ENCODE data around the gene PRKG1. TPM values are rescaled to one million over a fixed set of nuclear protein-coding genes. Genes with fewer than 3 reads are reported as not detected.
A peak's percentile ranks its signal among the peaks of the same experiment; 100 is the strongest.

The PRKG1 gene
- total and polyA plus RNA-seq, 8 donors, result 1.2 to 9.6 (median 2.9) TPM

DNA sequence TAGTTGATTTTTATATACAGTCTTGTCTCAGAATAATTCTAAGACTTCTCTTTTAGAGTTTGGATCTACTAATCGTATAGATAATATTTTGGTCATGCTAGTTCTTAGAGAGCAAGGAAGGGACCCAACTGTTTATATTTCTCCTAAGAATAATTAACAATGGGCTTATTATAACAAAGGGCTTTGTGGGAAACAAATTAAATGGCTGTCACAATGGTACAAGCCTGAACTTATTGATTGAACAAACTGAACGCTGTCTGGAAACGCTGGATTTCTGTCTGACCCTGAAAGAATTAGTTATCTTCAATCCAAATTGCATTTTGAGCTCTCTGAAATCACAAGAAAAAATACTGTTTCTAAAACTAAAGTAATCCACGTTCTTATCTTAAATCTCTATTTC is 568.3 kb downstream of the PRKG1 start:
- Histone ChIP-seq H3K27ac (no peak overlapping the region), H3K27me3 (no peaks in the 10 kb centered on the region), H3K9me3 (no peaks in the 10 kb centered on the region), H3K36me3 (no peaks in the 10 kb centered on the region), H3K4me1 (peaks cover 0 to 4% (median 4%) of the 10 kb centered on the region in 3 donors), H3K4me3 (no peak overlapping the region)
- DNase-seq, result no peak
- 23 to 24% methylated on average over 4 of the region's 4 CpGs for WGBS, 2 donors
- no peak for FAIRE-seq
- TF ChIP-seq, protein P1, sequence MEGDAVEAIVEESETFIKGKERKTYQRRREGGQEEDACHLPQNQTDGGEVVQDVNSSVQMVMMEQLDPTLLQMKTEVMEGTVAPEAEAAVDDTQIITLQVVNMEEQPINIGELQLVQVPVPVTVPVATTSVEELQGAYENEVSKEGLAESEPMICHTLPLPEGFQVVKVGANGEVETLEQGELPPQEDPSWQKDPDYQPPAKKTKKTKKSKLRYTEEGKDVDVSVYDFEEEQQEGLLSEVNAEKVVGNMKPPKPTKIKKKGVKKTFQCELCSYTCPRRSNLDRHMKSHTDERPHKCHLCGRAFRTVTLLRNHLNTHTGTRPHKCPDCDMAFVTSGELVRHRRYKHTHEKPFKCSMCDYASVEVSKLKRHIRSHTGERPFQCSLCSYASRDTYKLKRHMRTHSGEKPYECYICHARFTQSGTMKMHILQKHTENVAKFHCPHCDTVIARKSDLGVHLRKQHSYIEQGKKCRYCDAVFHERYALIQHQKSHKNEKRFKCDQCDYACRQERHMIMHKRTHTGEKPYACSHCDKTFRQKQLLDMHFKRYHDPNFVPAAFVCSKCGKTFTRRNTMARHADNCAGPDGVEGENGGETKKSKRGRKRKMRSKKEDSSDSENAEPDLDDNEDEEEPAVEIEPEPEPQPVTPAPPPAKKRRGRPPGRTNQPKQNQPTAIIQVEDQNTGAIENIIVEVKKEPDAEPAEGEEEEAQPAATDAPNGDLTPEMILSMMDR (IDR thresholded peaks at IDR 0.05), result no peak
- intact Hi-C loops (cut with DNase I), result no loop called here
- no peak for ATAC-seq

DNA sequence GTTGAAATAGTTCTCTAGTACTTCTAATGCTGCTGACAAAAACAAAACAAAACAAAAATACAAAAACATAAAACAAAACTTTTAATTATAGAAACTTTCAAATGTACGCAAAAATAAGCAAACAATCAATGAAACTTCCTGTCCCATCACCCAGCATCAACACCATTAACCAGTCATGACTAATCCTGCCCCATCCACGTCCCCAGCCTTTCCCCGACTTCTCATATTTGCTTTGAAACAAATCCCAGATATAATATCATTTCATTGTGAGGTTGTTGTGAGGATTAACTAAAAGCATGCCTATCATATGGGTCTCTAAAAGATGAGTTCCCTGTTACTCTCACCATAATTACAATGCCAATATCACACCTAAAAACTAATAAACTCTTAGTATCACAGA is 569.4 kb downstream of the PRKG1 start:
- H3K9me3 ChIP-seq, result no peaks in the 10 kb centered on the region
- intact Hi-C loops (cut with DNase I), result no loop called here
- WGBS, 2 donors, result 54 to 67% methylated on average over 3 of the region's 3 CpGs
- H3K36me3 ChIP-seq, result no peaks in the 10 kb centered on the region
- no peak overlapping the region for H3K27ac ChIP-seq
- TF ChIP-seq, protein P1 (IDR thresholded peaks at IDR 0.05), result no peak
- ATAC-seq, result no peak
- H3K4me3 ChIP-seq, result no peak overlapping the region
- no peak for FAIRE-seq
- peaks cover 0 to 4% (median 4%) of the 10 kb centered on the region in 3 donors for H3K4me1 ChIP-seq
- DNase-seq, result no peak
- no peaks in the 10 kb centered on the region for H3K27me3 ChIP-seq

DNA sequence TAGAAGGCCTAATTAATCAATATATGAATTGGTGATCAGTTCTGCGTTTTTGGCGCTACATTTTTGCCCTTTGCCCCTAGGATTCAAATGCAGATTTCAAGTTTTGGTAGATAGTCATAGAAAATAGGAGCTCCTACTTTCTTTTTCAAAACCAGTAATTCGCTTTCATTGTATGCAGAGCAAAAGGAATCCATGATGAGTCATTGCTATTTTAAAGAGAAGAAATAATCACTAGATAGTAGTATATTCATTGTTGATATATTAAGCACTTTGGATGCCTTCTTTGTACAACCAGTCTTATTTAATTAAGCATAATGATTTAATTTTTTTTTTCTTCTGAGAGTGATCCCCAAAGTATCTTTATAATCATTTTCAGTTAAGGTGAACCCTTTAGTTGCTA is 574.8 kb downstream of the PRKG1 start:
- Histone ChIP-seq H3K27me3 (no peaks in the 10 kb centered on the region), H3K36me3 (no peaks in the 10 kb centered on the region), H3K4me3 (no peak overlapping the region), H3K27ac (no peak overlapping the region), H3K9me3 (no peaks in the 10 kb centered on the region), H3K4me1 (no peaks in the 10 kb centered on the region)
- no peak for ATAC-seq
- intact Hi-C loops (cut with DNase I), result no loop called here
- FAIRE-seq, result no peak
- 94 to 97% methylated on average over 3 of the region's 3 CpGs for WGBS, 2 donors
- TF ChIP-seq, protein P1 (IDR thresholded peaks at IDR 0.05), result no peak
- DNase-seq, result no peak

DNA sequence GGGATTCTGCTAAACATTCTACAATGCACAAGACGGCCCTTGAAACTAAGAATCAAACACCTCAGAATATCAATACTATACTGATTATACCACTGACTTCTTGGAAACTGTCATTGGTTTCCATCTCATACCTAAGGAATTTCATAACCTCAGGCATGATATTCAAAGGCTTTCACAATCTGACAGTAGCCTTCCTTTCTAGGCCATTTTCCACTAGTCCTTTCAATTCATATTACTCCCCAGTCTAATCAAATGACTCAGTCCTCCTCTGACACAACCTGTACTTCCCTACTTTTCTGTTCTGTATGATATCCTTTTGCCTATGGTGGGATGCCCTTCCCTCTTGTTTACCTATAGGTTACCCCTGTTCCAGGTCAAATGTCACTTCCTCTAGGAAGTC is 576.8 kb downstream of the PRKG1 start:
- TF ChIP-seq, protein P1 (IDR thresholded peaks at IDR 0.05), result no peak
- Histone ChIP-seq H3K4me3 (no peak overlapping the region), H3K9me3 (no peaks in the 10 kb centered on the region), H3K4me1 (no peaks in the 10 kb centered on the region), H3K27me3 (no peaks in the 10 kb centered on the region), H3K36me3 (no peaks in the 10 kb centered on the region), H3K27ac (no peak overlapping the region)
- 90 to 97% methylated on average over 1 of the region's 1 CpG for WGBS, 2 donors
- DNase-seq (no peak), FAIRE-seq (no peak), ATAC-seq (no peak)
- intact Hi-C loops (cut with DNase I), result no loop called here

DNA sequence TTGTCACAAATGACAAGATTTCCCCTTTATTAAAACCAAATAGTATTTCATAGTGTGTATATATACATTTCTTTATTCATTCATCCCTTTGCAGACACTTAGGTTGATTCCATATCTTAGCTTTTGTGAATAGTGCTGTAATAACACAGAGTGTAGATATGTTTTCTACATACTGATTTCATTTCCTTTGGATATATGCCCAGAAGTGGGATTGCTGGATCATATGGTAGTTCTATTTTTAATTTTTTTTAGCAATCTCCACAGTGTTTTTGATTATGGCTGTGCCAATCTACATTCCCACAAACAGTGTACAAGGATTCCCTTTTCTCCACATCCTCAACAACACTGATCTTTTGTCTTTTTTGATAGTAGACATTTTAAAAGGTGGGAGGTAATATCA is 578.7 kb downstream of the PRKG1 start:
- no peaks in the 10 kb centered on the region for H3K4me1 ChIP-seq
- ATAC-seq (no peak), FAIRE-seq (peak; percentile 13), DNase-seq (no peak)
- intact Hi-C loops (cut with DNase I), result no loop called here
- no peaks in the 10 kb centered on the region for H3K36me3 ChIP-seq
- TF ChIP-seq, protein P1 (IDR thresholded peaks at IDR 0.05), result no peak
- no peaks in the 10 kb centered on the region for H3K27me3 ChIP-seq
- H3K9me3 ChIP-seq, result no peaks in the 10 kb centered on the region
- no peak overlapping the region for H3K27ac ChIP-seq
- no peak overlapping the region for H3K4me3 ChIP-seq
